ENCODE measurements around the gene GATC.

Gene GATC

DNA sequence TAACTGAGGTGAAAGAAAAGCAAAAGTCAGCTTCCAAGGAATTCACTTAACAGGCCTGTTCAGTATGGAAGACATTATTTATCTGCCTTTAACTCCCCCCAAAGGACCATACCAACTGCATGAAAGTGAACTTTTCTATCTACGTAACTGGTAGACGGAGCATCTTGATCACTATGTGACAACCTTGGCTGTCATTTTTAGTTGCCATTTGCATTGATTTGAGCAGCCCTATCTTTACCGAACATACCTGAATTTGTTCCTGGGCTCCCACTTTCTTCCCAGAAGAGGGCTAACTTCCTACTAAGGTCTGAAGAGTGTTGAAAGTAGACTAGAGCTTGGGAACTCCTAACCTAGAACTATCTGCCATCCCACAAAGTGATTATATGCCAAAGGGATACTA, 13.9 kb downstream of the GATC start:
- no peak overlapping the region for H3K14ac ChIP-seq (ENCODE audit: low read length)
- H4K8ac ChIP-seq (ENCODE audit: low read depth, low read length), result no peak overlapping the region
- no peak overlapping the region for H3K4me2 ChIP-seq (ENCODE audit: insufficient read depth, low read length, poor library complexity, severe bottlenecking)
- H2AK5ac ChIP-seq (ENCODE audit: low read depth, low read length), result no peak overlapping the region
- no peak overlapping the region for H2BK120ac ChIP-seq (ENCODE audit: low read depth, low read length)
- H3K79me1 ChIP-seq (ENCODE audit: low read depth, low read length), result peaks cover 2% of the 10 kb centered on the region
- DNase-seq (ENCODE audit: low spot score), result no peak
- no peaks in the 10 kb centered on the region for H3K4me1 ChIP-seq (ENCODE audit: control insufficient read depth in 2 of 2, insufficient read depth in 1 of 2, low read depth in 1 of 2, low read length in 2 of 2)
- no peak overlapping the region for H3K4me3 ChIP-seq (ENCODE audit: low read length in 2 of 2)
- H3K9ac ChIP-seq (ENCODE audit: low read depth, low read length, poor library complexity), result no peak overlapping the region
- H2BK12ac ChIP-seq (ENCODE audit: low read length), result no peak overlapping the region
- no peak overlapping the region for H3K23ac ChIP-seq (ENCODE audit: low read depth, low read length, poor library complexity)
- H2AFZ ChIP-seq (ENCODE audit: low read length), result no peak overlapping the region
- H3K27me3 ChIP-seq (ENCODE audit: control insufficient read depth in 3 of 3, insufficient read depth in 3 of 3, low read depth in 1 of 3, low read length in 3 of 3), result no peaks in the 10 kb centered on the region
- no peak overlapping the region for H3K4ac ChIP-seq (ENCODE audit: low read length)
- WGBS, 2 donors (ENCODE audit: extremely low coverage in 2 of 2, insufficient read length in 2 of 2, insufficient replicate concordance in 1 of 2), result no CpG with 5 or more reads among the region's 3 CpGs
- no peak overlapping the region for H4K91ac ChIP-seq (ENCODE audit: low read depth, low read length, poor library complexity)
- H3K18ac ChIP-seq (ENCODE audit: low read length), result no peak overlapping the region
- H2BK5ac ChIP-seq (ENCODE audit: low read length), result no peak overlapping the region
- peaks cover 53 to 96% of the 10 kb centered on the region in 2 donors for H3K36me3 ChIP-seq (replicated peaks in 1 of 2; ENCODE audit: control insufficient read depth in 2 of 2, insufficient read depth in 2 of 2, low read length in 2 of 2)
- no peak overlapping the region for H2BK15ac ChIP-seq (ENCODE audit: low read length)
- H3K27ac ChIP-seq (replicated peaks; ENCODE audit: low read length), result no peak overlapping the region
- no peaks in the 10 kb centered on the region for H3K9me3 ChIP-seq (replicated peaks in 1 of 2; ENCODE audit: control insufficient read depth in 2 of 2, insufficient read depth in 1 of 2, low read depth in 1 of 2, low read length in 2 of 2)

DNA sequence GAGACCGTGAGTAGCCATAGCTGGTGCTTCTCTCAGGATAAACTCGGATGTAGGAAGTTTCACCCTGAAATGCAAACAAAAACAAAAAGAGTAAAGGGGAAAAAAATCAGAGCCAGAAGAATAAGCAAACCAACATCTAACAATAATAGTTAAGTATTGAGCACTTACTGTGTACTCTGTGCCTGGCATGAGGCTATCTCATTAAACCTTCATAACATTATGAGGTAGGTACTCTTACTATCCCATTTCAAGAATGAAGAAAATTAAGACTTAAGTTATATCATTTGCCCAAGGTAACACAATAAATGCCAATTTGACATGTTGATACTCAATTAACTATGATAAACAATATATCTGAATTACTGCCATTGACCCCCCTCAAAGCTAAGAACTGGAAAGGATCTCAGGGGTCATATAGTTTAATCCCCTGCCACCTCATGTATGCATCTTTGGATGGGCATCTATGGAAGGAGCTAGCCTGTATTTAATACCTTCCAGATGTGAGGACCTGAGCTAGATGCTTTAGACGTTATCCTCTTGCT, 15.9 kb downstream of the GATC start:
- no peak overlapping the region for H2AFZ ChIP-seq (ENCODE audit: low read length)
- DNase-seq (ENCODE audit: low spot score), result no peak
- no peak overlapping the region for H3K9ac ChIP-seq (ENCODE audit: low read depth, low read length, poor library complexity)
- H2BK12ac ChIP-seq (ENCODE audit: low read length), result no peak overlapping the region
- H4K91ac ChIP-seq (ENCODE audit: low read depth, low read length, poor library complexity), result no peak overlapping the region
- no peak overlapping the region for H2BK5ac ChIP-seq (ENCODE audit: low read length)
- no peak overlapping the region for H3K4ac ChIP-seq (ENCODE audit: low read length)
- H3K9me3 ChIP-seq (replicated peaks in 1 of 2; ENCODE audit: control insufficient read depth in 2 of 2, insufficient read depth in 1 of 2, low read depth in 1 of 2, low read length in 2 of 2), result no peaks in the 10 kb centered on the region
- H3K4me3 ChIP-seq (ENCODE audit: low read length in 2 of 2), result no peak overlapping the region
- H2BK120ac ChIP-seq (ENCODE audit: low read depth, low read length), result no peak overlapping the region
- H3K27ac ChIP-seq (replicated peaks; ENCODE audit: low read length), result no peak overlapping the region
- no peak overlapping the region for H2AK5ac ChIP-seq (ENCODE audit: low read depth, low read length)
- no peak overlapping the region for H3K23ac ChIP-seq (ENCODE audit: low read depth, low read length, poor library complexity)
- no peak overlapping the region for H3K18ac ChIP-seq (ENCODE audit: low read length)
- peaks cover 56 to 97% of the 10 kb centered on the region in 2 donors for H3K36me3 ChIP-seq (replicated peaks in 1 of 2; ENCODE audit: control insufficient read depth in 2 of 2, insufficient read depth in 2 of 2, low read length in 2 of 2)
- no CpG with 5 or more reads among the region's 3 CpGs for WGBS, 2 donors (ENCODE audit: extremely low coverage in 2 of 2, insufficient read length in 2 of 2, insufficient replicate concordance in 1 of 2)
- H3K79me1 ChIP-seq (ENCODE audit: low read depth, low read length), result peaks cover 2% of the 10 kb centered on the region
- H4K8ac ChIP-seq (ENCODE audit: low read depth, low read length), result no peak overlapping the region
- H3K14ac ChIP-seq (ENCODE audit: low read length), result no peak overlapping the region
- peaks cover 0 to 3% of the 10 kb centered on the region in 2 donors for H3K4me1 ChIP-seq (ENCODE audit: control insufficient read depth in 2 of 2, insufficient read depth in 1 of 2, low read depth in 1 of 2, low read length in 2 of 2)
- no peak overlapping the region for H2BK15ac ChIP-seq (ENCODE audit: low read length)
- no peak overlapping the region for H3K4me2 ChIP-seq (ENCODE audit: insufficient read depth, low read length, poor library complexity, severe bottlenecking)
- no peaks in the 10 kb centered on the region for H3K27me3 ChIP-seq (ENCODE audit: control insufficient read depth in 3 of 3, insufficient read depth in 3 of 3, low read depth in 1 of 3, low read length in 3 of 3)

DNA sequence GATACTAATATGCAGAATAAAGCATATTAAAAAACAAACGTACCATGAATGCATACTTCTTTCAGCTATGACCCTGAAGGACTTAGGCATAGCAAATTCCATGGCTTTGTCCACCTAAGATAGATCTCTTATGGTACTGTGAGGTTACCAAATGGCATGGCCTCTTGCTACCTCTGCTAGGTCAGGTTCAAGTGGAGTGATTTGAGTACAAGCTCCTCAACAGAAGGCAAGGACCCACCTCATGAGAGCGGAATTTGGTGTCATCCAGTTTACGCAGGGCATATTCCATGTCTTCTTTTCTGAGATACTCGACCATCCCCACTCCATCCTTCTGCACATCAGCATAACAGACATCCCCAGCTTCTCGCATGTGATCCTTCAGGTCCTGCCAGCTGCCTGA, 17.5 kb downstream of the GATC start:
- WGBS, 2 donors (ENCODE audit: extremely low coverage in 2 of 2, insufficient read length in 2 of 2, insufficient replicate concordance in 1 of 2), result no CpG with 5 or more reads among the region's 5 CpGs
- no peak overlapping the region for H2BK15ac ChIP-seq (ENCODE audit: low read length)
- no peak overlapping the region for H4K8ac ChIP-seq (ENCODE audit: low read depth, low read length)
- H3K79me1 ChIP-seq (ENCODE audit: low read depth, low read length), result peaks cover 2% of the 10 kb centered on the region
- peaks cover 0 to 3% of the 10 kb centered on the region in 2 donors for H3K4me1 ChIP-seq (ENCODE audit: control insufficient read depth in 2 of 2, insufficient read depth in 1 of 2, low read depth in 1 of 2, low read length in 2 of 2)
- no peak overlapping the region for H3K4me2 ChIP-seq (ENCODE audit: insufficient read depth, low read length, poor library complexity, severe bottlenecking)
- peaks cover 51 to 88% of the 10 kb centered on the region in 2 donors for H3K36me3 ChIP-seq (replicated peaks in 1 of 2; ENCODE audit: control insufficient read depth in 2 of 2, insufficient read depth in 2 of 2, low read length in 2 of 2)
- DNase-seq (ENCODE audit: low spot score), result no peak
- no peak overlapping the region for H2BK12ac ChIP-seq (ENCODE audit: low read length)
- H3K4me3 ChIP-seq (ENCODE audit: low read length in 2 of 2), result no peak overlapping the region
- H3K23ac ChIP-seq (ENCODE audit: low read depth, low read length, poor library complexity), result no peak overlapping the region
- H3K4ac ChIP-seq (ENCODE audit: low read length), result no peak overlapping the region
- H4K91ac ChIP-seq (ENCODE audit: low read depth, low read length, poor library complexity), result no peak overlapping the region
- H3K9ac ChIP-seq (ENCODE audit: low read depth, low read length, poor library complexity), result no peak overlapping the region
- no peak overlapping the region for H2BK120ac ChIP-seq (ENCODE audit: low read depth, low read length)
- H3K14ac ChIP-seq (ENCODE audit: low read length), result no peak overlapping the region
- no peak overlapping the region for H3K27ac ChIP-seq (replicated peaks; ENCODE audit: low read length)
- no peak overlapping the region for H2AFZ ChIP-seq (ENCODE audit: low read length)
- no peak overlapping the region for H2AK5ac ChIP-seq (ENCODE audit: low read depth, low read length)
- no peak overlapping the region for H2BK5ac ChIP-seq (ENCODE audit: low read length)
- no peak overlapping the region for H3K18ac ChIP-seq (ENCODE audit: low read length)
- H3K9me3 ChIP-seq (replicated peaks in 1 of 2; ENCODE audit: control insufficient read depth in 2 of 2, insufficient read depth in 1 of 2, low read depth in 1 of 2, low read length in 2 of 2), result no peaks in the 10 kb centered on the region
- no peaks in the 10 kb centered on the region for H3K27me3 ChIP-seq (ENCODE audit: control insufficient read depth in 3 of 3, insufficient read depth in 3 of 3, low read depth in 1 of 3, low read length in 3 of 3)

- Histone ChIP-seq H3K27ac (replicated peaks; ENCODE audit: low read length) (no peak overlapping the region), H3K36me3 (replicated peaks in 1 of 2; ENCODE audit: control insufficient read depth in 2 of 2, insufficient read depth in 2 of 2, low read length in 2 of 2) (peaks cover 42 to 70% of the 10 kb centered on the region in 2 donors), H3K4me2 (ENCODE audit: insufficient read depth, low read length, poor library complexity, severe bottlenecking) (no peak overlapping the region), H4K8ac (ENCODE audit: low read depth, low read length) (no peak overlapping the region), H2BK12ac (ENCODE audit: low read length) (no peak overlapping the region), H3K4me3 (ENCODE audit: low read length in 2 of 2) (no peak overlapping the region), H2BK15ac (ENCODE audit: low read length) (no peak overlapping the region), H2BK5ac (ENCODE audit: low read length) (no peak overlapping the region), H4K91ac (ENCODE audit: low read depth, low read length, poor library complexity) (no peak overlapping the region), H2AFZ (ENCODE audit: low read length) (no peak overlapping the region), H3K9me3 (replicated peaks in 1 of 2; ENCODE audit: control insufficient read depth in 2 of 2, insufficient read depth in 1 of 2, low read depth in 1 of 2, low read length in 2 of 2) (no peaks in the 10 kb centered on the region), H3K79me1 (ENCODE audit: low read depth, low read length) (peaks cover 5% of the 10 kb centered on the region), H2BK120ac (ENCODE audit: low read depth, low read length) (no peak overlapping the region), H3K27me3 (ENCODE audit: control insufficient read depth in 3 of 3, insufficient read depth in 3 of 3, low read depth in 1 of 3, low read length in 3 of 3) (no peaks in the 10 kb centered on the region), H3K14ac (ENCODE audit: low read length) (no peak overlapping the region), H3K23ac (ENCODE audit: low read depth, low read length, poor library complexity) (no peak overlapping the region), H3K18ac (ENCODE audit: low read length) (no peak overlapping the region), H3K9ac (ENCODE audit: low read depth, low read length, poor library complexity) (no peak overlapping the region), H3K4me1 (ENCODE audit: control insufficient read depth in 2 of 2, insufficient read depth in 1 of 2, low read depth in 1 of 2, low read length in 2 of 2) (peaks cover 2 to 7% of the 10 kb centered on the region in 2 donors), H2AK5ac (ENCODE audit: low read depth, low read length) (no peak overlapping the region), H3K4ac (ENCODE audit: low read length) (no peak overlapping the region)
- DNase-seq (ENCODE audit: low spot score), result no peak
- WGBS, 2 donors (ENCODE audit: extremely low coverage in 2 of 2, insufficient read length in 2 of 2, insufficient replicate concordance in 1 of 2), result no CpG with 5 or more reads among the region's 5 CpGs
Observed at GRCh38 chr12:120465756-120466155, 19.5 kb downstream of the GATC start.
